IPS DF 6.9 (cell line): Measurements from ENCODE around the gene NUCB2.

Source experiments
- DNase-seq: peaks from one replicate; pipeline ENCODE4 v3.0.0-alpha.2; 2013; ENCODE audit warnings: low read depth, low spot score
- H3K27ac ChIP-seq: one replicate; pipeline ENCODE4 v1.5.1; 2013; ENCODE audit warnings: low read length, control low read depth
- H3K27me3 ChIP-seq: 2 replicates; pipeline ENCODE4 v1.6.1; 2013; ENCODE audit warnings: mild to moderate bottlenecking, low read length; ENCODE audit not compliant: control insufficient read depth, insufficient read depth
- H3K36me3 ChIP-seq: 2 replicates; pipeline ENCODE4 v1.6.1; 2013; ENCODE audit warnings: low read length; ENCODE audit not compliant: control insufficient read depth, insufficient read depth
- H3K4me1 ChIP-seq: 2 replicates; pipeline ENCODE4 v1.6.1; 2013; ENCODE audit warnings: low read length; ENCODE audit not compliant: control insufficient read depth, insufficient read depth
- H3K4me3 ChIP-seq: 2 replicates; pipeline ENCODE4 v1.5.1; 2013; ENCODE audit warnings: mild to moderate bottlenecking, low read length
- H3K9me3 ChIP-seq: 2 replicates; pipeline ENCODE4 v1.6.1; 2013; ENCODE audit warnings: low read length, inconsistent platforms; ENCODE audit not compliant: control insufficient read depth, insufficient read depth
- WGBS: extraction: QIAGEN DNeasy Blood & Tissue Kit; methylation state at CpG from one replicate; pipeline ENCODE4 v1.1.7; 2013; ENCODE audit warnings: mixed read lengths, missing lambda C conversion rate; ENCODE audit not compliant: insufficient read length, insufficient coverage; 5-methylcytosine and 5-hydroxymethylcytosine counted together

NUCB2 gene

GRCh38 chr11:17354601-17354991 lies 78.1 kb downstream of the NUCB2 start:
- DNase-seq = no peak
- WGBS = no CpG with 5 or more reads among the region's 3 CpGs
- Histone ChIP-seq H3K9me3 (no peaks in the 10 kb centered on the region; the same call in 1 of the 2 replicates), H3K4me3 (no peak overlapping the region), H3K27ac (no peak overlapping the region), H3K27me3 (peaks cover 30% of the 10 kb centered on the region), H3K4me1 (0 out of 2 replicates have a peak, but pooled peaks cover 1% of the 10 kb centered on the region), H3K36me3 (no peaks in the 10 kb centered on the region)

GRCh38 chr11:17366495-17366894 lies 90.0 kb downstream of the NUCB2 start:
- Histone ChIP-seq H3K4me3 (no peak overlapping the region), H3K36me3 (no peaks in the 10 kb centered on the region), H3K27me3 (no peaks in the 10 kb centered on the region), H3K4me1 (no peaks in the 10 kb centered on the region), H3K27ac (no peak overlapping the region), H3K9me3 (peaks cover 1% of the 10 kb centered on the region; the same call in 1 of the 2 replicates)
- DNase-seq = no peak
- no CpG with 5 or more reads among the region's 1 CpG for WGBS

GRCh38 chr11:17368551-17368950 lies 92.0 kb downstream of the NUCB2 start:
- Histone ChIP-seq H3K27ac (no peak overlapping the region), H3K9me3 (peaks cover 9% of the 10 kb centered on the region), H3K4me3 (no peak overlapping the region), H3K36me3 (no peaks in the 10 kb centered on the region), H3K27me3 (no peaks in the 10 kb centered on the region), H3K4me1 (no peaks in the 10 kb centered on the region)
- no peak for DNase-seq
- WGBS = no CpG with 5 or more reads among the region's 3 CpGs

- no peaks in the 10 kb centered on the region for H3K36me3 ChIP-seq
Observed at GRCh38 chr11:17369094-17369493, 92.6 kb downstream of the NUCB2 start.

GRCh38 chr11:17369684-17370243 lies 93.2 kb downstream of the NUCB2 start:
- WGBS = no CpG with 5 or more reads among the region's 2 CpGs
- Histone ChIP-seq H3K27me3 (no peaks in the 10 kb centered on the region), H3K36me3 (no peaks in the 10 kb centered on the region), H3K27ac (no peak overlapping the region), H3K4me3 (no peak overlapping the region), H3K4me1 (no peaks in the 10 kb centered on the region), H3K9me3 (peaks cover 9% of the 10 kb centered on the region)
- DNase-seq = no peak

More at GRCh38 chr11:17369094-17369493, 92.6 kb downstream of the NUCB2 start:
- no peaks in the 10 kb centered on the region for H3K4me1 ChIP-seq
- no peak for DNase-seq
- no peak overlapping the region for H3K4me3 ChIP-seq
- H3K9me3 ChIP-seq = peaks cover 9% of the 10 kb centered on the region
- H3K27ac ChIP-seq = no peak overlapping the region
- H3K27me3 ChIP-seq = no peaks in the 10 kb centered on the region

- Histone ChIP-seq H3K36me3 (no peaks in the 10 kb centered on the region), H3K27ac (no peak overlapping the region), H3K4me3 (no peak overlapping the region), H3K4me1 (no peaks in the 10 kb centered on the region), H3K9me3 (peaks cover 9% of the 10 kb centered on the region), H3K27me3 (no peaks in the 10 kb centered on the region)
- no peak for DNase-seq
- WGBS = no CpG with 5 or more reads among the region's 3 CpGs
Observed at GRCh38 chr11:17371614-17372013, 95.1 kb downstream of the NUCB2 start.

- Histone ChIP-seq H3K27ac (no peak overlapping the region), H3K4me1 (no peaks in the 10 kb centered on the region), H3K9me3 (peaks cover 9% of the 10 kb centered on the region), H3K27me3 (no peaks in the 10 kb centered on the region), H3K4me3 (no peak overlapping the region), H3K36me3 (no peaks in the 10 kb centered on the region)
- no CpG with 5 or more reads among the region's 5 CpGs for WGBS
- DNase-seq = no peak
Observed at GRCh38 chr11:17375547-17375946, 99.0 kb downstream of the NUCB2 start.

- Histone ChIP-seq H3K27me3 (no peaks in the 10 kb centered on the region), H3K27ac (no peak overlapping the region), H3K36me3 (no peaks in the 10 kb centered on the region), H3K4me3 (no peak overlapping the region), H3K9me3 (peaks cover 9% of the 10 kb centered on the region), H3K4me1 (no peaks in the 10 kb centered on the region)
- WGBS = no CpG with 5 or more reads among the region's 3 CpGs
- no peak for DNase-seq
Observed at GRCh38 chr11:17376493-17376892, 100.0 kb downstream of the NUCB2 start.

- Histone ChIP-seq H3K36me3 (no peaks in the 10 kb centered on the region), H3K27me3 (no peaks in the 10 kb centered on the region), H3K9me3 (peaks cover 2% of the 10 kb centered on the region), H3K4me3 (no peak overlapping the region), H3K4me1 (no peaks in the 10 kb centered on the region), H3K27ac (no peak overlapping the region)
- no peak for DNase-seq
- WGBS = no CpG with 5 or more reads among the region's 2 CpGs
Observed at GRCh38 chr11:17378655-17379054, 102.1 kb downstream of the NUCB2 start.

GRCh38 chr11:17379383-17380180 lies 103.0 kb downstream of the NUCB2 start:
- no peak overlapping the region for H3K4me3 ChIP-seq
- no CpG with 5 or more reads among the region's 7 CpGs for WGBS
- peaks cover 2% of the 10 kb centered on the region; the same call in 1 of the 2 replicates for H3K9me3 ChIP-seq
- no peaks in the 10 kb centered on the region for H3K36me3 ChIP-seq
- no peaks in the 10 kb centered on the region for H3K4me1 ChIP-seq
- DNase-seq = no peak
- no peaks in the 10 kb centered on the region for H3K27me3 ChIP-seq
- H3K27ac ChIP-seq = no peak overlapping the region

- WGBS = no CpG with 5 or more reads among the region's 4 CpGs
- Histone ChIP-seq H3K27me3 (no peaks in the 10 kb centered on the region), H3K9me3 (peaks cover 2% of the 10 kb centered on the region; the same call in 1 of the 2 replicates), H3K4me3 (no peak overlapping the region), H3K4me1 (no peaks in the 10 kb centered on the region), H3K27ac (no peak overlapping the region), H3K36me3 (no peaks in the 10 kb centered on the region)
- no peak for DNase-seq
Observed at GRCh38 chr11:17381156-17381555, 104.6 kb downstream of the NUCB2 start.
